ENCODE measurements around the gene GBX1. TPM values are rescaled to one million over a fixed set of nuclear protein-coding genes. Genes with fewer than 3 reads are reported as not detected.
A peak's percentile ranks its signal among the peaks of the same experiment; 100 is the strongest.

Gene GBX1
- total and polyA plus RNA-seq, 5 donors from 2014 or later, result not detected

GRCh38 chr7:151208253-151208862 is 40.9 kb upstream of the GBX1 start:
- peaks cover 8% of the 10 kb centered on the region for H3K36me3 ChIP-seq (ENCODE audit: control insufficient read depth, insufficient read depth, low read length)
- Mint-ChIP-seq H3K4me1 (peaks cover 10 to 22% (median 17%) of the 10 kb centered on the region in 4 donors), H3K36me3 (peaks cover 4% of the 10 kb centered on the region), H3K9me3 (no peaks in the 10 kb centered on the region), H3K4me3 (no peak overlapping the region), H3K27me3 (peaks cover 6% of the 10 kb centered on the region), H3K27ac (no peak overlapping the region)
- no peak for ATAC-seq (ENCODE audit: low read depth in 2 of 2)
- H3K4me1 ChIP-seq (ENCODE audit: control insufficient read depth, insufficient read depth, low read length, poor library complexity, severe bottlenecking), result peaks cover 16% of the 10 kb centered on the region
- H3K27ac ChIP-seq (ENCODE audit: insufficient read depth, low read length, poor library complexity, severe bottlenecking), result no peak overlapping the region
- DNase-seq, result no peak
- no peak overlapping the region for H3K4me3 ChIP-seq (ENCODE audit: low read depth, low read length)
- no peaks in the 10 kb centered on the region for H3K27me3 ChIP-seq (ENCODE audit: control insufficient read depth, insufficient read depth, low read length)
- H3K9me3 ChIP-seq (ENCODE audit: control insufficient read depth in 2 of 2, low read length in 2 of 2), result no peaks in the 10 kb centered on the region

GRCh38 chr7:151207804-151208203 is 40.3 kb upstream of the GBX1 start:
- Histone ChIP-seq H3K36me3 (ENCODE audit: control insufficient read depth, insufficient read depth, low read length) (peaks cover 3% of the 10 kb centered on the region), H3K4me1 (ENCODE audit: control insufficient read depth, insufficient read depth, low read length, poor library complexity, severe bottlenecking) (peaks cover 16% of the 10 kb centered on the region), H3K9me3 (ENCODE audit: control insufficient read depth in 2 of 2, low read length in 2 of 2) (no peaks in the 10 kb centered on the region), H3K27me3 (ENCODE audit: control insufficient read depth, insufficient read depth, low read length) (no peaks in the 10 kb centered on the region), H3K27ac (ENCODE audit: insufficient read depth, low read length, poor library complexity, severe bottlenecking) (peak overlapping the region; percentile 47), H3K4me3 (ENCODE audit: low read depth, low read length) (no peak overlapping the region)
- Mint-ChIP-seq H3K27me3 (peaks cover 6% of the 10 kb centered on the region), H3K4me1 (peaks cover 10 to 22% (median 17%) of the 10 kb centered on the region in 4 donors), H3K36me3 (no peaks in the 10 kb centered on the region), H3K27ac (peak overlapping the region in 2 of 3 donors; percentile 39 to 83), H3K9me3 (no peaks in the 10 kb centered on the region), H3K4me3 (no peak overlapping the region)
- ATAC-seq (ENCODE audit: low read depth in 2 of 2), result no peak
- DNase-seq, result no peak

GRCh38 chr7:151207315-151207714 is 39.8 kb upstream of the GBX1 start:
- Mint-ChIP-seq H3K36me3 (no peaks in the 10 kb centered on the region), H3K4me3 (peak overlapping the region in 3 of 4 donors; percentile 4 to 67 (median 30)), H3K9me3 (no peaks in the 10 kb centered on the region), H3K27me3 (peaks cover 6% of the 10 kb centered on the region), H3K4me1 (peaks cover 10 to 22% (median 17%) of the 10 kb centered on the region in 4 donors), H3K27ac (peak overlapping the region in 2 of 3 donors; percentile 39 to 83)
- no peaks in the 10 kb centered on the region for H3K27me3 ChIP-seq (ENCODE audit: control insufficient read depth, insufficient read depth, low read length)
- DNase-seq, result peak in 1 of 3 donors; percentile 27
- peak overlapping the region; percentile 35 for H3K4me3 ChIP-seq (ENCODE audit: low read depth, low read length)
- no peaks in the 10 kb centered on the region for H3K9me3 ChIP-seq (ENCODE audit: control insufficient read depth in 2 of 2, low read length in 2 of 2)
- peaks cover 16% of the 10 kb centered on the region for H3K4me1 ChIP-seq (ENCODE audit: control insufficient read depth, insufficient read depth, low read length, poor library complexity, severe bottlenecking)
- ATAC-seq (ENCODE audit: low read depth in 2 of 2), result peak; percentile 36 to 38
- no peaks in the 10 kb centered on the region for H3K36me3 ChIP-seq (ENCODE audit: control insufficient read depth, insufficient read depth, low read length)
- H3K27ac ChIP-seq (ENCODE audit: insufficient read depth, low read length, poor library complexity, severe bottlenecking), result peak overlapping the region; percentile 47

- ATAC-seq (ENCODE audit: low read depth in 2 of 2) (peak; percentile 21 to 59), DNase-seq (peak in 2 of 3 donors; percentile 24 to 42)
- Histone ChIP-seq H3K9me3 (ENCODE audit: control insufficient read depth in 2 of 2, low read length in 2 of 2) (no peaks in the 10 kb centered on the region), H3K27me3 (ENCODE audit: control insufficient read depth, insufficient read depth, low read length) (no peaks in the 10 kb centered on the region), H3K36me3 (ENCODE audit: control insufficient read depth, insufficient read depth, low read length) (no peaks in the 10 kb centered on the region), H3K4me3 (ENCODE audit: low read depth, low read length) (peak overlapping the region; percentile 35), H3K27ac (ENCODE audit: insufficient read depth, low read length, poor library complexity, severe bottlenecking) (no peak overlapping the region), H3K4me1 (ENCODE audit: control insufficient read depth, insufficient read depth, low read length, poor library complexity, severe bottlenecking) (peaks cover 16% of the 10 kb centered on the region)
- peaks cover 6% of the 10 kb centered on the region for H3K27me3 Mint-ChIP-seq
- H3K4me1 Mint-ChIP-seq, result peaks cover 10 to 22% (median 17%) of the 10 kb centered on the region in 4 donors
- no peaks in the 10 kb centered on the region for H3K36me3 Mint-ChIP-seq
- H3K27ac Mint-ChIP-seq, result peak overlapping the region in 2 of 3 donors; percentile 39 to 90
- H3K4me3 Mint-ChIP-seq, result peak overlapping the region in 3 of 4 donors; percentile 30 to 69 (median 67)
- H3K9me3 Mint-ChIP-seq, result no peaks in the 10 kb centered on the region
Measured at GRCh38 chr7:151206914-151207313, 39.4 kb upstream of the GBX1 start.

- no peak overlapping the region for H3K27ac ChIP-seq (ENCODE audit: insufficient read depth, low read length, poor library complexity, severe bottlenecking)
- H3K36me3 ChIP-seq (ENCODE audit: control insufficient read depth, insufficient read depth, low read length), result no peaks in the 10 kb centered on the region
- Mint-ChIP-seq H3K27ac (peak overlapping the region; percentile 23 to 94 (median 78)), H3K36me3 (no peaks in the 10 kb centered on the region), H3K4me3 (peak overlapping the region in 2 of 4 donors; percentile 8 to 53), H3K9me3 (no peaks in the 10 kb centered on the region), H3K27me3 (peaks cover 11% of the 10 kb centered on the region), H3K4me1 (peaks cover 10 to 22% (median 17%) of the 10 kb centered on the region in 4 donors)
- ATAC-seq (ENCODE audit: low read depth in 2 of 2) (no peak), DNase-seq (no peak)
- H3K27me3 ChIP-seq (ENCODE audit: control insufficient read depth, insufficient read depth, low read length), result no peaks in the 10 kb centered on the region
- H3K4me1 ChIP-seq (ENCODE audit: control insufficient read depth, insufficient read depth, low read length, poor library complexity, severe bottlenecking), result peaks cover 16% of the 10 kb centered on the region
- no peaks in the 10 kb centered on the region for H3K9me3 ChIP-seq (ENCODE audit: control insufficient read depth in 2 of 2, low read length in 2 of 2)
- H3K4me3 ChIP-seq (ENCODE audit: low read depth, low read length), result no peak overlapping the region
Measured at GRCh38 chr7:151205730-151206129, 38.2 kb upstream of the GBX1 start.

GRCh38 chr7:151204383-151205032 is 37.0 kb upstream of the GBX1 start:
- Histone ChIP-seq H3K9me3 (ENCODE audit: control insufficient read depth in 2 of 2, low read length in 2 of 2) (no peaks in the 10 kb centered on the region), H3K27ac (ENCODE audit: insufficient read depth, low read length, poor library complexity, severe bottlenecking) (no peak overlapping the region), H3K4me1 (ENCODE audit: control insufficient read depth, insufficient read depth, low read length, poor library complexity, severe bottlenecking) (peaks cover 16% of the 10 kb centered on the region), H3K36me3 (ENCODE audit: control insufficient read depth, insufficient read depth, low read length) (no peaks in the 10 kb centered on the region), H3K4me3 (ENCODE audit: low read depth, low read length) (no peak overlapping the region), H3K27me3 (ENCODE audit: control insufficient read depth, insufficient read depth, low read length) (no peaks in the 10 kb centered on the region)
- no peak overlapping the region for H3K4me3 Mint-ChIP-seq
- H3K36me3 Mint-ChIP-seq, result no peaks in the 10 kb centered on the region
- ATAC-seq (ENCODE audit: low read depth in 2 of 2) (no peak), DNase-seq (no peak)
- peaks cover 10 to 22% (median 17%) of the 10 kb centered on the region in 4 donors for H3K4me1 Mint-ChIP-seq
- peaks cover 11% of the 10 kb centered on the region for H3K27me3 Mint-ChIP-seq
- no peak overlapping the region for H3K27ac Mint-ChIP-seq
- H3K9me3 Mint-ChIP-seq, result no peaks in the 10 kb centered on the region

GRCh38 chr7:151202836-151203235 is 35.3 kb upstream of the GBX1 start:
- Mint-ChIP-seq H3K27me3 (peaks cover 11% of the 10 kb centered on the region), H3K9me3 (no peaks in the 10 kb centered on the region), H3K27ac (no peak overlapping the region), H3K36me3 (no peaks in the 10 kb centered on the region), H3K4me1 (peaks cover 10 to 20% (median 14%) of the 10 kb centered on the region in 4 donors), H3K4me3 (no peak overlapping the region)
- Histone ChIP-seq H3K36me3 (ENCODE audit: control insufficient read depth, insufficient read depth, low read length) (no peaks in the 10 kb centered on the region), H3K4me3 (ENCODE audit: low read depth, low read length) (no peak overlapping the region), H3K27ac (ENCODE audit: insufficient read depth, low read length, poor library complexity, severe bottlenecking) (no peak overlapping the region), H3K27me3 (ENCODE audit: control insufficient read depth, insufficient read depth, low read length) (no peaks in the 10 kb centered on the region), H3K9me3 (ENCODE audit: control insufficient read depth in 2 of 2, low read length in 2 of 2) (no peaks in the 10 kb centered on the region), H3K4me1 (ENCODE audit: control insufficient read depth, insufficient read depth, low read length, poor library complexity, severe bottlenecking) (peaks cover 15% of the 10 kb centered on the region)
- ATAC-seq (ENCODE audit: low read depth in 2 of 2) (no peak), DNase-seq (no peak)
